ENCODE measurements around the gene WDR48. TPM values are rescaled to one million over a fixed set of nuclear protein-coding genes. Genes with fewer than 3 reads are reported as not detected.
"Not testable (repeated sequence)": the region's sequence is repeated elsewhere in the genome, so short reads cannot be mapped to it uniquely, and the experiment has no call there.

The WDR48 gene
- total RNA-seq, 3 donors from 2014 or later, result 26.2 to 31.3 (median 29.8) TPM

- Mint-ChIP-seq H3K4me3 (no peak overlapping the region), H3K4me1 (ENCODE audit: low read depth) (no peaks in the 10 kb centered on the region), H3K9me3 (peaks cover 5% of the 10 kb centered on the region), H3K36me3 (ENCODE audit: insufficient read depth) (no peaks in the 10 kb centered on the region), H3K27me3 (ENCODE audit: low read depth) (peaks cover 6% of the 10 kb centered on the region)
- peak; percentile 73 to 88 for ATAC-seq
- no peak for DNase-seq
These were observed 13.7 kb upstream of the WDR48 start for GRCh38 chr3:39038165-39038564.

GRCh38 chr3:39050029-39050428 lies 1.8 kb upstream of the WDR48 start:
- Mint-ChIP-seq H3K9me3 (no peaks in the 10 kb centered on the region), H3K27me3 (ENCODE audit: low read depth) (no peaks in the 10 kb centered on the region), H3K36me3 (ENCODE audit: insufficient read depth) (no peaks in the 10 kb centered on the region), H3K4me1 (ENCODE audit: low read depth) (peaks cover 36% of the 10 kb centered on the region), H3K4me3 (no peak overlapping the region)
- DNase-seq (no peak), ATAC-seq (no peak)

- no peaks in the 10 kb centered on the region for H3K9me3 Mint-ChIP-seq
- H3K36me3 Mint-ChIP-seq (ENCODE audit: insufficient read depth), result no peaks in the 10 kb centered on the region
- H3K27me3 Mint-ChIP-seq (ENCODE audit: low read depth), result no peaks in the 10 kb centered on the region
- no peak for DNase-seq
- peak overlapping the region; percentile 92 for H3K4me3 Mint-ChIP-seq
- ATAC-seq, result no peak
- H3K4me1 Mint-ChIP-seq (ENCODE audit: low read depth), result peaks cover 48% of the 10 kb centered on the region
These were observed 767 bp downstream of the WDR48 start for GRCh38 chr3:39052583-39052982.

GRCh38 chr3:39053696-39054095 lies 1.9 kb downstream of the WDR48 start:
- Mint-ChIP-seq H3K4me3 (no peak overlapping the region), H3K36me3 (ENCODE audit: insufficient read depth) (peaks cover 3% of the 10 kb centered on the region), H3K4me1 (ENCODE audit: low read depth) (peaks cover 52% of the 10 kb centered on the region), H3K9me3 (no peaks in the 10 kb centered on the region), H3K27me3 (ENCODE audit: low read depth) (no peaks in the 10 kb centered on the region)
- no peak for ATAC-seq
- DNase-seq, result no peak

- ATAC-seq (no peak), DNase-seq (no peak)
- Mint-ChIP-seq H3K27me3 (ENCODE audit: low read depth) (no peaks in the 10 kb centered on the region), H3K4me1 (ENCODE audit: low read depth) (peaks cover 53% of the 10 kb centered on the region), H3K4me3 (peak overlapping the region; percentile 7), H3K9me3 (no peaks in the 10 kb centered on the region), H3K36me3 (ENCODE audit: insufficient read depth) (peaks cover 13% of the 10 kb centered on the region)
These were observed 4.3 kb downstream of the WDR48 start for GRCh38 chr3:39056151-39056550.

- Mint-ChIP-seq H3K36me3 (ENCODE audit: insufficient read depth) (peaks cover 26% of the 10 kb centered on the region), H3K4me1 (ENCODE audit: low read depth) (peaks cover 41% of the 10 kb centered on the region)
- H3K27me3 Mint-ChIP-seq (ENCODE audit: low read depth); H3K9me3 Mint-ChIP-seq; DNase-seq; ATAC-seq; H3K4me3 Mint-ChIP-seq: not testable (repeated sequence)
These were observed 9.4 kb downstream of the WDR48 start for GRCh38 chr3:39061228-39061627.

- H3K4me1 Mint-ChIP-seq (ENCODE audit: low read depth), result peaks cover 33% of the 10 kb centered on the region
- ATAC-seq (no peak), DNase-seq (no peak)
- H3K4me3 Mint-ChIP-seq, result no peak overlapping the region
- H3K36me3 Mint-ChIP-seq (ENCODE audit: insufficient read depth), result peaks cover 29% of the 10 kb centered on the region
- no peaks in the 10 kb centered on the region for H3K9me3 Mint-ChIP-seq
- H3K27me3 Mint-ChIP-seq (ENCODE audit: low read depth), result no peaks in the 10 kb centered on the region
These were observed 10.4 kb downstream of the WDR48 start for GRCh38 chr3:39062180-39062579.

- Mint-ChIP-seq H3K9me3 (no peaks in the 10 kb centered on the region), H3K36me3 (ENCODE audit: insufficient read depth) (peaks cover 35% of the 10 kb centered on the region), H3K4me1 (ENCODE audit: low read depth) (peaks cover 30% of the 10 kb centered on the region), H3K4me3 (no peak overlapping the region), H3K27me3 (ENCODE audit: low read depth) (no peaks in the 10 kb centered on the region)
- ATAC-seq (no peak), DNase-seq (no peak)
These were observed 11.3 kb downstream of the WDR48 start for GRCh38 chr3:39063143-39063542.

- no peak overlapping the region for H3K4me3 Mint-ChIP-seq
- no peak for DNase-seq
- H3K27me3 Mint-ChIP-seq (ENCODE audit: low read depth), result no peaks in the 10 kb centered on the region
- no peak for ATAC-seq
- no peaks in the 10 kb centered on the region for H3K9me3 Mint-ChIP-seq
- peaks cover 19% of the 10 kb centered on the region for H3K4me1 Mint-ChIP-seq (ENCODE audit: low read depth)
- H3K36me3 Mint-ChIP-seq (ENCODE audit: insufficient read depth), result peaks cover 30% of the 10 kb centered on the region
These were observed 12.8 kb downstream of the WDR48 start for GRCh38 chr3:39064646-39065045.

- Mint-ChIP-seq H3K27me3 (ENCODE audit: low read depth) (no peaks in the 10 kb centered on the region), H3K4me3 (no peak overlapping the region), H3K4me1 (ENCODE audit: low read depth) (peaks cover 19% of the 10 kb centered on the region), H3K36me3 (ENCODE audit: insufficient read depth) (peaks cover 31% of the 10 kb centered on the region), H3K9me3 (no peaks in the 10 kb centered on the region)
- DNase-seq (no peak), ATAC-seq (peak; percentile 72 to 79)
These were observed 13.4 kb downstream of the WDR48 start for GRCh38 chr3:39065197-39065596.

GRCh38 chr3:39067286-39067685 lies 15.5 kb downstream of the WDR48 start:
- Mint-ChIP-seq H3K4me3 (no peak overlapping the region), H3K4me1 (ENCODE audit: low read depth) (peaks cover 8% of the 10 kb centered on the region), H3K27me3 (ENCODE audit: low read depth) (no peaks in the 10 kb centered on the region), H3K36me3 (ENCODE audit: insufficient read depth) (peaks cover 35% of the 10 kb centered on the region), H3K9me3 (no peaks in the 10 kb centered on the region)
- ATAC-seq, result no peak
- DNase-seq, result no peak

- Mint-ChIP-seq H3K4me1 (ENCODE audit: low read depth) (peaks cover 7% of the 10 kb centered on the region), H3K9me3 (no peaks in the 10 kb centered on the region), H3K36me3 (ENCODE audit: insufficient read depth) (peaks cover 45% of the 10 kb centered on the region), H3K27me3 (ENCODE audit: low read depth) (no peaks in the 10 kb centered on the region), H3K4me3 (no peak overlapping the region)
- DNase-seq (no peak), ATAC-seq (no peak)
These were observed 16.7 kb downstream of the WDR48 start for GRCh38 chr3:39068556-39068955.

- Mint-ChIP-seq H3K27me3 (ENCODE audit: low read depth) (no peaks in the 10 kb centered on the region), H3K9me3 (no peaks in the 10 kb centered on the region), H3K4me1 (ENCODE audit: low read depth) (peaks cover 8% of the 10 kb centered on the region), H3K4me3 (no peak overlapping the region), H3K36me3 (ENCODE audit: insufficient read depth) (peaks cover 53% of the 10 kb centered on the region)
- no peak for DNase-seq
- no peak for ATAC-seq
These were observed 24.1 kb downstream of the WDR48 start for GRCh38 chr3:39075910-39076309.

GRCh38 chr3:39079530-39079929 lies 27.7 kb downstream of the WDR48 start:
- no peaks in the 10 kb centered on the region for H3K27me3 Mint-ChIP-seq (ENCODE audit: low read depth)
- peaks cover 19% of the 10 kb centered on the region for H3K4me1 Mint-ChIP-seq (ENCODE audit: low read depth)
- H3K36me3 Mint-ChIP-seq (ENCODE audit: insufficient read depth), result peaks cover 52% of the 10 kb centered on the region
- ATAC-seq (no peak), DNase-seq (no peak)
- no peaks in the 10 kb centered on the region for H3K9me3 Mint-ChIP-seq
- H3K4me3 Mint-ChIP-seq, result no peak overlapping the region

GRCh38 chr3:39080026-39080425 lies 28.2 kb downstream of the WDR48 start:
- Mint-ChIP-seq H3K27me3 (ENCODE audit: low read depth) (no peaks in the 10 kb centered on the region), H3K9me3 (no peaks in the 10 kb centered on the region), H3K4me1 (ENCODE audit: low read depth) (peaks cover 19% of the 10 kb centered on the region), H3K36me3 (ENCODE audit: insufficient read depth) (peaks cover 50% of the 10 kb centered on the region), H3K4me3 (no peak overlapping the region)
- DNase-seq (no peak), ATAC-seq (no peak)

Measured in activated T-cell treated with anti-CD3 and anti-CD28 coated beads, Interleukin-2, amount 50 U/mL, for 4 hours (primary cell).